Mesendoderm (in vitro differentiated cells): Measurements from ENCODE around the gene CLK4.

Experiments
- DNase-seq: peaks from one replicate; pipeline ENCODE4 v3.0.0; 2013
- H2AK5ac ChIP-seq: 2 replicates; pipeline ENCODE4 v1.6.1; 2013; ENCODE audit warnings: low read length, inconsistent platforms
- H2BK120ac ChIP-seq: 2 replicates; pipeline ENCODE4 v1.6.1; 2013; ENCODE audit warnings: low read depth, mild to moderate bottlenecking, low read length, moderate library complexity, mixed read lengths
- H2BK15ac ChIP-seq: replicated peaks from 2 replicates; pipeline ENCODE4 v1.6.1; 2013; ENCODE audit warnings: low read depth, mild to moderate bottlenecking, moderate library complexity
- H2BK5ac ChIP-seq: 2 replicates; pipeline ENCODE4 v1.6.1; 2013; ENCODE audit warnings: low read length, inconsistent platforms
- H3K18ac ChIP-seq: 2 replicates; pipeline ENCODE4 v1.6.1; 2013; ENCODE audit warnings: mild to moderate bottlenecking, low read length, mixed read lengths
- H3K23ac ChIP-seq: one replicate; pipeline ENCODE4 v1.6.1; 2013; ENCODE audit warnings: low read length
- H3K27ac ChIP-seq: 2 replicates; pipeline ENCODE4 v1.5.1; 2013; ENCODE audit warnings: low read depth, mild to moderate bottlenecking, inconsistent platforms, low read length, moderate library complexity
- H3K27me3 ChIP-seq: 2 replicates; pipeline ENCODE4 v1.6.1; 2013; ENCODE audit warnings: low read length, control low read depth, mild to moderate bottlenecking, inconsistent platforms; ENCODE audit not compliant: insufficient read depth, poor library complexity
- H3K36me3 ChIP-seq: 2 replicates; pipeline ENCODE4 v1.6.1; 2013; ENCODE audit warnings: low read length, inconsistent platforms; ENCODE audit not compliant: control insufficient read depth, insufficient read depth
- H3K4ac ChIP-seq: one replicate; pipeline ENCODE4 v1.6.1; 2013; ENCODE audit warnings: low read depth, mild to moderate bottlenecking, low read length, moderate library complexity
- H3K4me1 ChIP-seq: 2 replicates; pipeline ENCODE4 v1.6.1; 2013; ENCODE audit warnings: low read depth, low read length, inconsistent platforms; ENCODE audit not compliant: control insufficient read depth
- H3K4me2 ChIP-seq: 2 replicates; pipeline ENCODE4 v1.6.1; 2013; ENCODE audit warnings: low read length
- H3K4me3 ChIP-seq: 2 replicates; pipeline ENCODE4 v1.5.1; 2013; ENCODE audit warnings: mild to moderate bottlenecking, low read length
- H3K56ac ChIP-seq: one replicate; pipeline ENCODE4 v1.6.1; 2013; ENCODE audit warnings: low read length
- H3K79me1 ChIP-seq: 2 replicates; pipeline ENCODE4 v1.6.1; 2013; ENCODE audit warnings: low read length, inconsistent platforms
- H3K79me2 ChIP-seq: 2 replicates; pipeline ENCODE4 v1.6.1; 2013; ENCODE audit warnings: mild to moderate bottlenecking, low read length; ENCODE audit not compliant: control insufficient read depth, insufficient read depth
- H3K9ac ChIP-seq: 2 replicates; pipeline ENCODE4 v1.6.1; 2013; ENCODE audit warnings: low read length, inconsistent platforms
- H4K5ac ChIP-seq: one replicate; pipeline ENCODE4 v1.6.1; 2013; ENCODE audit warnings: low read length
- H4K8ac ChIP-seq: one replicate; pipeline ENCODE4 v1.6.1; 2013; ENCODE audit warnings: low read depth, mild to moderate bottlenecking, control low read depth, low read length, moderate library complexity
- WGBS: extraction: QIAGEN DNeasy Blood & Tissue Kit; methylation state at CpG from one replicate; pipeline ENCODE4 v1.1.7; 2013; ENCODE audit warnings: low lambda C conversion rate, missing lambda C conversion rate; ENCODE audit not compliant: insufficient coverage; ENCODE audit errors: extremely low coverage; 5-methylcytosine and 5-hydroxymethylcytosine counted together

Gene CLK4

DNA sequence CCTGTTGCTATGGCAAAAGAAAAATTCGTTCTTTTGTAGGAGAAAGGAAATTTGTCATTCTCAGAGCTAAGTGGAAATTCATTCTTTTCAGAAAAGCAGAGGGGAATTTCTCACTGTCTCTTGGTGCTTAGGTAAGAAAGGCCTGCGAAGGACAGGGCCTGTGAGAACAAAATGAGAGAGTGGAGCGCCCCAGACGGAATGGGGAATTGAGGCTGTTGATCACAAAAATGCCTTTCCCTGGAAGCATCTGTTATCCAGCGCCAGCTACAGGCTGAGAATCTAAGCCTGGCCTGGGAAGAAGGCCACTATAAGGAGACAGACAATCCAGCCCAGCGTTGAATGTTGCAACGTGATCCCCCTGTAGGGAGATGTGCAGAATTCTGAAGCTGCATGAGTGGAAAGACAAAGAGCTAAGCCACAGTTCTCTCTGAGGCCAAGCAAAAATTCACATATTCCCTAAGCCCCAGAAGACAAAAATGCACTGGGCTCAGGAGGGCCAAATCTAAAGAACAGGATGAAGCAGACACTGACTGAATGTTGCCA, 44.8 kb upstream of the CLK4 start:
- Histone ChIP-seq H2BK5ac (no peak overlapping the region), H3K79me2 (no peaks in the 10 kb centered on the region), H3K9ac (no peak overlapping the region), H3K56ac (no peak overlapping the region), H2BK15ac (no peak overlapping the region), H2BK120ac (no peak overlapping the region), H3K27ac (no peak overlapping the region), H4K5ac (no peak overlapping the region), H3K4ac (no peak overlapping the region), H3K79me1 (no peaks in the 10 kb centered on the region), H3K4me1 (no peaks in the 10 kb centered on the region), H4K8ac (no peak overlapping the region), H3K36me3 (no peaks in the 10 kb centered on the region), H3K4me2 (no peak overlapping the region), H3K4me3 (no peak overlapping the region), H2AK5ac (no peak overlapping the region), H3K23ac (no peak overlapping the region), H3K18ac (no peak overlapping the region), H3K27me3 (no peaks in the 10 kb centered on the region)
- WGBS, result no CpG with 5 or more reads among the region's 7 CpGs
- no peak for DNase-seq

DNA sequence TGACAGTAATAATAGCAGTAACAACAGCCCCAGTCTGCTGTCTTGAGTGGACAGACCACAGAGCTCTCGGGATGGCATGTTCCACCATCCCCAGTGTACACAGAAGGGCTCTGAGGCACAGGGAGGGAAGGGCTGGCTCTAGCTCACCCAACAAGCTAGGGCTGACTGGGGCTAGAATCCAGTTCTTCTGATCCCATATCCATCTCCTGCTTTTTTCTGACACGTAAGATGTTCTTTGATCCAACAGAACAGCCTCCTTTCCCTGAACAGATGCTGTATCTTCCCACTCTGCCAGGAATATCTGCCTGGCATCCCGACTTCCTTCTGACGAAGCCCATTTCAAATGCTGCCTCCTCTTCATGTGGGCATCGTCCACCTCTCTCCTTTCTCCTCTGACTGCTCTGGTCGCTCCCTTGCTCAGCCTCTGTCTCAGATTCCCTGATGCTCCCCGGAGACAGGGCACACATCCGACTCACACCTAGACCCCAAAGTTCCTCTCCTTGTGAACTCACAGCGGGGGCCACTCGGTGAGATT, 43.6 kb upstream of the CLK4 start:
- Histone ChIP-seq H4K8ac (no peak overlapping the region), H3K4me3 (no peak overlapping the region), H3K4me1 (no peaks in the 10 kb centered on the region), H3K79me1 (no peaks in the 10 kb centered on the region), H3K18ac (no peak overlapping the region), H3K27me3 (no peaks in the 10 kb centered on the region), H3K23ac (no peak overlapping the region), H3K4me2 (no peak overlapping the region), H4K5ac (no peak overlapping the region), H3K79me2 (no peaks in the 10 kb centered on the region), H3K56ac (no peak overlapping the region), H2BK5ac (no peak overlapping the region), H3K4ac (no peak overlapping the region), H2BK15ac (no peak overlapping the region), H3K27ac (no peak overlapping the region), H2BK120ac (no peak overlapping the region), H3K36me3 (no peaks in the 10 kb centered on the region), H2AK5ac (no peak overlapping the region), H3K9ac (no peak overlapping the region)
- WGBS, result no CpG with 5 or more reads among the region's 10 CpGs
- no peak for DNase-seq

- no peak overlapping the region for H3K56ac ChIP-seq
- H3K9ac ChIP-seq, result no peak overlapping the region
- no peak overlapping the region for H4K8ac ChIP-seq
- H3K4me3 ChIP-seq, result no peak overlapping the region
- H3K4ac ChIP-seq, result no peak overlapping the region
- no peak overlapping the region for H2AK5ac ChIP-seq
- WGBS, result no CpG with 5 or more reads among the region's 7 CpGs
- H3K27ac ChIP-seq, result no peak overlapping the region
- no peak overlapping the region for H3K18ac ChIP-seq
- H3K4me2 ChIP-seq, result no peak overlapping the region
- H2BK5ac ChIP-seq, result no peak overlapping the region
- H3K79me1 ChIP-seq, result no peaks in the 10 kb centered on the region
- H2BK120ac ChIP-seq, result no peak overlapping the region
- H3K23ac ChIP-seq, result no peak overlapping the region
- no peaks in the 10 kb centered on the region for H3K27me3 ChIP-seq
- no peaks in the 10 kb centered on the region for H3K79me2 ChIP-seq
- no peak overlapping the region for H4K5ac ChIP-seq
- DNase-seq, result no peak
- H3K36me3 ChIP-seq, result no peaks in the 10 kb centered on the region
- no peak overlapping the region for H2BK15ac ChIP-seq
- no peaks in the 10 kb centered on the region for H3K4me1 ChIP-seq
Measured at GRCh38 chr5:178668579-178668978, 41.7 kb upstream of the CLK4 start.

GRCh38 chr5:178667688-178668087, 40.8 kb upstream of the CLK4 start:
- Histone ChIP-seq H3K36me3 (no peaks in the 10 kb centered on the region), H3K79me1 (no peaks in the 10 kb centered on the region), H2BK5ac (no peak overlapping the region), H3K4me3 (no peak overlapping the region), H4K5ac (no peak overlapping the region), H2BK15ac (no peak overlapping the region), H3K79me2 (no peaks in the 10 kb centered on the region), H3K23ac (no peak overlapping the region), H3K4me1 (no peaks in the 10 kb centered on the region), H3K9ac (no peak overlapping the region), H4K8ac (no peak overlapping the region), H2BK120ac (no peak overlapping the region), H3K4ac (no peak overlapping the region), H3K27me3 (no peaks in the 10 kb centered on the region), H3K4me2 (no peak overlapping the region), H3K56ac (no peak overlapping the region), H3K27ac (no peak overlapping the region), H3K18ac (no peak overlapping the region), H2AK5ac (no peak overlapping the region)
- WGBS, result no CpG with 5 or more reads among the region's 10 CpGs
- DNase-seq, result no peak

- Histone ChIP-seq H3K56ac (no peak overlapping the region), H3K4me2 (no peak overlapping the region), H4K5ac (no peak overlapping the region), H3K23ac (no peak overlapping the region), H3K4me1 (no peaks in the 10 kb centered on the region), H3K27ac (no peak overlapping the region), H3K9ac (no peak overlapping the region), H4K8ac (no peak overlapping the region), H2AK5ac (no peak overlapping the region), H3K79me2 (no peaks in the 10 kb centered on the region), H2BK15ac (no peak overlapping the region), H3K4me3 (no peak overlapping the region), H2BK5ac (no peak overlapping the region), H3K36me3 (no peaks in the 10 kb centered on the region), H2BK120ac (no peak overlapping the region), H3K18ac (no peak overlapping the region), H3K79me1 (no peaks in the 10 kb centered on the region), H3K27me3 (no peaks in the 10 kb centered on the region), H3K4ac (no peak overlapping the region)
- peak; percentile 21 for DNase-seq
- no CpG with 5 or more reads among the region's 5 CpGs for WGBS
Measured at GRCh38 chr5:178667101-178667500, 40.3 kb upstream of the CLK4 start.

DNA sequence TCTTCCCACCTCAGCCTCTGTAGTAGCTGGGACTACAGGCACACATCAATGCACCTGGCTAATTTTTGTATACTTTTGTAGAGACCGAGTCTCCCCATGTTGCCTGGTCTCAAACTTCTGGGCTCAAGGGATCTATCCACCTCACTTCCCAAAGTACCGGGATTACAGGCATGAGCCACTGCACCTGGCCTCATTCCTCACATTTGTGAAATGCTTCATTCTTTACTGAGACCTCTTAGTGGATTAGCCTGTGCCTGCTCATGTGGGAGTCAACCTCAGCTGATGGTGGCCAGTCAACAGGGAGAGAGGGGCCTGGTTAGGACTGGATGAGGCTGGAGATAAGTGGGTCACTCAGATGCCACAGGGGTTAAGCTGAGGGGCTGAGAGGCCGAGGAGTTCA, 37.3 kb upstream of the CLK4 start:
- no peaks in the 10 kb centered on the region for H3K4me1 ChIP-seq
- H2BK5ac ChIP-seq, result no peak overlapping the region
- H3K4me3 ChIP-seq, result no peak overlapping the region
- no peak overlapping the region for H2BK15ac ChIP-seq
- H3K9ac ChIP-seq, result no peak overlapping the region
- H2AK5ac ChIP-seq, result no peak overlapping the region
- H2BK120ac ChIP-seq, result no peak overlapping the region
- H3K4ac ChIP-seq, result no peak overlapping the region
- H3K27me3 ChIP-seq, result no peaks in the 10 kb centered on the region
- no peak for DNase-seq
- H3K56ac ChIP-seq, result no peak overlapping the region
- H3K79me1 ChIP-seq, result no peaks in the 10 kb centered on the region
- H4K5ac ChIP-seq, result no peak overlapping the region
- no peak overlapping the region for H4K8ac ChIP-seq
- no peaks in the 10 kb centered on the region for H3K36me3 ChIP-seq
- H3K4me2 ChIP-seq, result no peak overlapping the region
- no peak overlapping the region for H3K18ac ChIP-seq
- H3K23ac ChIP-seq, result no peak overlapping the region
- no CpG with 5 or more reads among the region's 3 CpGs for WGBS
- H3K79me2 ChIP-seq, result no peaks in the 10 kb centered on the region
- H3K27ac ChIP-seq, result no peak overlapping the region
